H1 (cell line): ENCODE data around the gene MRTFA. TPM values are rescaled to one million over a fixed set of nuclear protein-coding genes. Genes with fewer than 3 reads are reported as not detected.

Source experiments
- ASH2L ChIP-seq: fragments of 200-600, 300-600 bp; sonication (generic); IDR thresholded peaks from one replicate; pipeline ENCODE4 v1.7.1; 2017; ENCODE audit warnings: low read length
- CHD7 ChIP-seq: fragments of 300-600 bp; sonication (generic); IDR thresholded peaks from 2 replicates; pipeline ENCODE4 v1.7.1; 2012; ENCODE audit warnings: low read length, moderate library complexity, mild to moderate bottlenecking, inconsistent platforms; ENCODE audit not compliant: insufficient replicate concordance
- polyA plus RNA-seq, 7 experiments: library from polyadenylated mRNA; depleted of rRNA in 3 of 7; stranded (reverse) in 5 of 7; unstranded in 2 of 7; fragments of >200 nt in 5 of 7; fragments of 200-250 nt in 2 of 7; gene quantifications; 1 replicate in 5 of 7; 2 replicates in 1 of 7; 4 replicates in 1 of 7; pipeline versions ENCODE4 v1.2.1 to v1.2.3, GENCODE V29; 2011 to 2013; ENCODE audit warnings: missing spikeins in 2 of 7, mixed read lengths in 2 of 7
- total RNA-seq: library from RNA; stranded (reverse); fragmentation: NEBNext Ultra II Directional; extraction: Animal tissue kit (Norgen Biotek cat#: 25700); gene quantifications from 2 replicates; pipeline ENCODE4 v1.2.1, GENCODE V29; 2021

MRTFA gene
- total and polyA plus RNA-seq, 2 of the 8 experiments (the other 6 are each of a cell fraction or from before 2014, with no cell fraction given), result 5.4 to 37.9 TPM

- no peak for TF ChIP-seq CHD7
- no peak for TF ChIP-seq ASH2L
- TF ChIP-seq, all 59 proteins: peak for 0
Observed at GRCh38 chr22:40401532-40401931, 235.0 kb downstream of the MRTFA start (continued).
